ENCODE measurements around the gene LCN10. TPM values are rescaled to one million over a fixed set of nuclear protein-coding genes. Genes with fewer than 3 reads are reported as not detected.
"Not testable (repeated sequence)": the region's sequence is repeated elsewhere in the genome, so short reads cannot be mapped to it uniquely, and the experiment has no call there.

LCN10 gene
- total RNA-seq, 2 experiments from 2014 or later: 0.83 to 1.0 TPM

GRCh38 chr9:136711219-136711648, 31.5 kb downstream of the LCN10 start:
- H3K36me3 Mint-ChIP-seq (ENCODE audit: low read depth); intact Hi-C loops (cut with micrococcal nuclease); H3K9me3 Mint-ChIP-seq; DNase-seq; H3K4me1 Mint-ChIP-seq (ENCODE audit: low read depth); H3K4me3 Mint-ChIP-seq; H3K27ac Mint-ChIP-seq; CTCF ChIA-PET: not testable (repeated sequence)
- peaks cover 31% of the 10 kb centered on the region for H3K27me3 Mint-ChIP-seq (ENCODE audit: low read depth)

GRCh38 chr9:136710543-136710942, 32.2 kb downstream of the LCN10 start:
- no peak for DNase-seq
- CTCF ChIA-PET: no interaction called here
- H3K27me3 Mint-ChIP-seq (ENCODE audit: low read depth): peaks cover 30% of the 10 kb centered on the region
- no peaks in the 10 kb centered on the region for H3K36me3 Mint-ChIP-seq (ENCODE audit: low read depth)
- no peak overlapping the region for H3K4me3 Mint-ChIP-seq
- peaks cover 4% of the 10 kb centered on the region for H3K4me1 Mint-ChIP-seq (ENCODE audit: low read depth)
- no peak overlapping the region for H3K27ac Mint-ChIP-seq
- intact Hi-C loops (cut with micrococcal nuclease): no loop called here
- no peaks in the 10 kb centered on the region for H3K9me3 Mint-ChIP-seq

- no peak for DNase-seq
- peaks cover 30% of the 10 kb centered on the region for H3K27me3 Mint-ChIP-seq (ENCODE audit: low read depth)
- no peaks in the 10 kb centered on the region for H3K36me3 Mint-ChIP-seq (ENCODE audit: low read depth)
- intact Hi-C loops (cut with micrococcal nuclease): no loop called here
- no peaks in the 10 kb centered on the region for H3K9me3 Mint-ChIP-seq
- H3K4me3 Mint-ChIP-seq: no peak overlapping the region
- CTCF ChIA-PET: no interaction called here
- peaks cover 4% of the 10 kb centered on the region for H3K4me1 Mint-ChIP-seq (ENCODE audit: low read depth)
- no peak overlapping the region for H3K27ac Mint-ChIP-seq
Measured at GRCh38 chr9:136709454-136710109, 33.2 kb downstream of the LCN10 start.

- H3K27ac Mint-ChIP-seq: no peak overlapping the region
- H3K4me1 Mint-ChIP-seq (ENCODE audit: low read depth): peaks cover 4% of the 10 kb centered on the region
- H3K4me3 Mint-ChIP-seq: no peak overlapping the region
- H3K36me3 Mint-ChIP-seq (ENCODE audit: low read depth): no peaks in the 10 kb centered on the region
- intact Hi-C loops (cut with micrococcal nuclease): no loop called here
- H3K9me3 Mint-ChIP-seq: no peaks in the 10 kb centered on the region
- no peak for DNase-seq
- peaks cover 19% of the 10 kb centered on the region for H3K27me3 Mint-ChIP-seq (ENCODE audit: low read depth)
- CTCF ChIA-PET: interaction anchor here (0.8 to 1.1 kb wide), 3 partner anchors 19 to 223 kb away, joined by 3 to 4 read pairs (median 3); no protein-coding TSS in a partner anchor
Measured at GRCh38 chr9:136707849-136708517, 34.8 kb downstream of the LCN10 start.

DNA sequence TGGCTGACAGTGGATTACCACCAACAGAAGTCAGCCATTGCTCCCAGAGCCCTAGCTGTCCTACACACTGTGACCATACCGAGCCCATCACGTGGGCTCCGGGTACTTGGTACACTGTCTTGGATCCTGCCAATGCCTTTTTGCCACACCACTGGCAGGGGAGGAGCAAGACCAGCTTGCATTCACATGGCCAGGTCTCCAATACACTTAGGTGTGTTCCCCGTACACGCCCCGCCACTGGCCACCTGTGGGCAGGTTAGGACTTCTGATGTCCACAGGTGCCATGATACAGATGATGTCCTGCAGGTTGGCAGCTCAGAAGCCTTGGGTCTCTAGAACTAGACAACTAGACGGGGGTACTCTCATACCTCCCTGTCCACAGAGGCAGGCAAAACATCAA, 35.7 kb downstream of the LCN10 start:
- H3K27ac Mint-ChIP-seq: no peak overlapping the region

GRCh38 chr9:136705564-136705963, 37.2 kb downstream of the LCN10 start:
- peaks cover 10% of the 10 kb centered on the region for H3K27me3 Mint-ChIP-seq (ENCODE audit: low read depth)
- no peak overlapping the region for H3K27ac Mint-ChIP-seq
- peaks cover 13% of the 10 kb centered on the region for H3K4me1 Mint-ChIP-seq (ENCODE audit: low read depth)
- intact Hi-C loops (cut with micrococcal nuclease): no loop called here
- H3K36me3 Mint-ChIP-seq (ENCODE audit: low read depth): no peaks in the 10 kb centered on the region
- H3K4me3 Mint-ChIP-seq: no peak overlapping the region
- DNase-seq: no peak
- CTCF ChIA-PET: interaction anchor here (1.1 kb wide), 1 partner anchor 12 kb away, joined by 3 read pairs; no protein-coding TSS in a partner anchor
- H3K9me3 Mint-ChIP-seq: no peaks in the 10 kb centered on the region

More for the DNA sequence above, 35.7 kb downstream of the LCN10 start:
- CTCF ChIA-PET: no interaction called here
- DNase-seq: no peak
- Mint-ChIP-seq H3K4me1 (ENCODE audit: low read depth) (peaks cover 4% of the 10 kb centered on the region), H3K4me3 (no peak overlapping the region), H3K36me3 (ENCODE audit: low read depth) (no peaks in the 10 kb centered on the region), H3K9me3 (no peaks in the 10 kb centered on the region), H3K27me3 (ENCODE audit: low read depth) (peaks cover 19% of the 10 kb centered on the region)
- intact Hi-C loops (cut with micrococcal nuclease): no loop called here

DNA sequence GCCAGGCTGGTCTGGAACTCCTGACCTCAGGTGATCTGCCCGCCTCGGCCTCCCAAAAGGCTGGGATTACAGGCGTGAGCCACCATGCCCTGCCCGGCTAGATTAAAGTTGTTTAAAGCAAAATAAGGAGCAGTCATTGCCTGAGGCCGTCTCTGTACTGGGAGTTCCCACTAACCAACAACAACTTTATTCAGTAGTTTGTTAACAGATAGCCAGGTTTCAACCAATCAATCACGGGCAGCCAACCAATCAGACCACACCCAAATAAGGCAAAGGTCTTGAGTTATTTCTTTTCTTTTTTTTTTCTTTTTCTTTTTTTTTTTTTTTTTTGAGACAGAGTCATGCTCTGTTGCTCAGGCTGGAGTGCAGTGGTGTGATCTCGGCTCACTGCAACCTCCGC, 38.0 kb downstream of the LCN10 start:
- intact Hi-C loops (cut with micrococcal nuclease): loop anchor here (5.0 kb wide), 1 partner anchor 63 kb away; no protein-coding TSS in a partner anchor
- not testable (repeated sequence) for H3K9me3 Mint-ChIP-seq; H3K36me3 Mint-ChIP-seq (ENCODE audit: low read depth); H3K27ac Mint-ChIP-seq; DNase-seq; H3K27me3 Mint-ChIP-seq (ENCODE audit: low read depth); H3K4me3 Mint-ChIP-seq
- CTCF ChIA-PET: interaction anchor here (1.1 kb wide), 1 partner anchor 11 kb away, joined by 3 read pairs; no protein-coding TSS in a partner anchor
- peaks cover 18% of the 10 kb centered on the region for H3K4me1 Mint-ChIP-seq (ENCODE audit: low read depth)

- intact Hi-C loops (cut with micrococcal nuclease): loop anchor here (5.0 kb wide), 1 partner anchor 64 kb away; no protein-coding TSS in a partner anchor
- no peak for DNase-seq
- peaks cover 9% of the 10 kb centered on the region for H3K27me3 Mint-ChIP-seq (ENCODE audit: low read depth)
- no peak overlapping the region for H3K27ac Mint-ChIP-seq
- H3K4me3 Mint-ChIP-seq: no peak overlapping the region
- H3K36me3 Mint-ChIP-seq (ENCODE audit: low read depth): no peaks in the 10 kb centered on the region
- no peaks in the 10 kb centered on the region for H3K9me3 Mint-ChIP-seq
- CTCF ChIA-PET: interaction anchor here (0.6 kb wide), 1 partner anchor 571 kb away, joined by 3 read pairs; no protein-coding TSS in a partner anchor
- H3K4me1 Mint-ChIP-seq (ENCODE audit: low read depth): peaks cover 18% of the 10 kb centered on the region
Measured at GRCh38 chr9:136703276-136703860, 39.4 kb downstream of the LCN10 start.

GRCh38 chr9:136701668-136702053, 41.1 kb downstream of the LCN10 start:
- no peak for DNase-seq
- Mint-ChIP-seq H3K4me1 (ENCODE audit: low read depth) (peaks cover 18% of the 10 kb centered on the region), H3K27me3 (ENCODE audit: low read depth) (peaks cover 9% of the 10 kb centered on the region), H3K36me3 (ENCODE audit: low read depth) (no peaks in the 10 kb centered on the region), H3K9me3 (no peaks in the 10 kb centered on the region), H3K4me3 (peak overlapping the region; percentile 69), H3K27ac (peak overlapping the region; percentile 62)
- intact Hi-C loops (cut with micrococcal nuclease): loop anchor here (1.0 to 5.0 kb wide), 5 partner anchors 27 to 218 kb away; partner anchors contain the start of gene SEC16A
- CTCF ChIA-PET: interaction anchor here (1.6 kb wide), 1 partner anchor 25 kb away, joined by 9 read pairs; no protein-coding TSS in a partner anchor

GRCh38 chr9:136700959-136701667, 41.6 kb downstream of the LCN10 start:
- CTCF ChIA-PET: interaction anchor here (0.6 to 1.6 kb wide), 4 partner anchors 25 to 295 kb away, joined by 3 to 9 read pairs (median 4); no protein-coding TSS in a partner anchor
- peaks cover 9% of the 10 kb centered on the region for H3K27me3 Mint-ChIP-seq (ENCODE audit: low read depth)
- H3K27ac Mint-ChIP-seq: peak overlapping the region; percentile 62
- DNase-seq: peak; percentile 93
- no peaks in the 10 kb centered on the region for H3K36me3 Mint-ChIP-seq (ENCODE audit: low read depth)
- H3K9me3 Mint-ChIP-seq: no peaks in the 10 kb centered on the region
- intact Hi-C loops (cut with micrococcal nuclease): loop anchor here (1.0 to 5.0 kb wide), 5 partner anchors 27 to 218 kb away; partner anchors contain the start of gene SEC16A
- peak overlapping the region; percentile 69 for H3K4me3 Mint-ChIP-seq
- H3K4me1 Mint-ChIP-seq (ENCODE audit: low read depth): peaks cover 18% of the 10 kb centered on the region

DNA sequence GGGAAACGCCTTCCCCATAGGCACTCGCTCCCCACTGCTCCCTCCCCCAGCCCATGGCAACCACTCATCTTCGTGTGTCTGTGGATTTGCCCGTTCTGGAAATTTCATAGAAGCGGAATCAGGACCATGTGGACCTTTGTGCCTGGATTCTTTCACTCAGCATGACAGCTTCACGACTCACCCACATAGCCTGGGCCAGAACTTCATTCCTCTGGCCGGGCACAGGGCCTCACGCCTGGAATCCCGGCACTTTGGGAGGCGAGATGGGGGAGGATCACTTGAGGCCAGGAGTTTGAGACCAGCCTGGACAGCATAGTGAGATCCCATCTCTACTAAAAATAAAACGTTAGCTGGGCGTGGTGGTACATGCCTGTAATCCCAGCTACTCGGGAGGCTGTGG, 42.4 kb downstream of the LCN10 start:
- no peak overlapping the region for H3K27ac Mint-ChIP-seq
- peaks cover 7% of the 10 kb centered on the region for H3K27me3 Mint-ChIP-seq (ENCODE audit: low read depth)
- H3K4me1 Mint-ChIP-seq (ENCODE audit: low read depth): peaks cover 18% of the 10 kb centered on the region
- intact Hi-C loops (cut with micrococcal nuclease): loop anchor here (5.0 kb wide), 1 partner anchor 67 kb away; no protein-coding TSS in a partner anchor
- CTCF ChIA-PET: interaction anchor here (0.6 to 1.6 kb wide), 4 partner anchors 26 to 387 kb away, joined by 3 to 9 read pairs (median 4); no protein-coding TSS in a partner anchor
- DNase-seq: no peak
- no peaks in the 10 kb centered on the region for H3K9me3 Mint-ChIP-seq
- no peaks in the 10 kb centered on the region for H3K36me3 Mint-ChIP-seq (ENCODE audit: low read depth)
- H3K4me3 Mint-ChIP-seq: no peak overlapping the region

Measured in activated naive CD4-positive, alpha-beta T cell treated with anti-CD3 and anti-CD28 coated beads for 36 hours (primary cell).